GM23248 (cell line): ENCODE results near the gene PCSK9.
"Not testable (repeated sequence)": the region's sequence is repeated elsewhere in the genome, so short reads cannot be mapped to it uniquely, and the experiment has no call there.

Source experiments
- EZH2 ChIP-seq: fragments of 200-600 bp; sonication (generic); IDR thresholded peaks from 2 replicates; pipeline ENCODE4 v1.6.1; 2018; ENCODE audit warnings: antibody characterized with exemption, mild to moderate bottlenecking; ENCODE audit not compliant: insufficient read depth, poor library complexity, severe bottlenecking
- EZH2phosphoT487 ChIP-seq: fragments of 200-600 bp; sonication (generic); IDR thresholded peaks from 2 replicates; pipeline ENCODE4 v1.6.1; 2018; ENCODE audit warnings: antibody characterized with exemption, moderate library complexity, mild to moderate bottlenecking, low read depth; ENCODE audit not compliant: insufficient read depth

- not testable (repeated sequence) for TF ChIP-seq EZH2, EZH2phosphoT487
Observed at GRCh38 chr1:55109005-55109404, 69.7 kb downstream of the PCSK9 start.
